Type B pancreatic cell (in vitro differentiated cells): Measurements from ENCODE around the gene XRCC1. TPM values are rescaled to one million over a fixed set of nuclear protein-coding genes. Genes with fewer than 3 reads are reported as not detected.
"Not testable (repeated sequence)": the region's sequence is repeated elsewhere in the genome, so short reads cannot be mapped to it uniquely, and the experiment has no call there.

ENCODE experiments used
- DNase-seq: peaks from one replicate; pipeline ENCODE4 v3.0.0; 2021; ENCODE audit warnings: mixed read lengths; ENCODE audit not compliant: unreplicated experiment; ENCODE audit errors: extremely low spot score
- H3K27ac Mint-ChIP-seq: 2 replicates; pipeline ENCODE4 v1.8.0; 2021; ENCODE audit warnings: mild to moderate bottlenecking, mixed read lengths
- H3K27me3 Mint-ChIP-seq: 2 replicates; pipeline ENCODE4 v1.8.0; 2021; ENCODE audit warnings: mixed read lengths
- H3K36me3 Mint-ChIP-seq: 2 replicates; pipeline ENCODE4 v1.8.0; 2021; ENCODE audit warnings: mixed read lengths
- H3K4me1 Mint-ChIP-seq: one replicate; pipeline ENCODE4 v1.8.0; 2021; ENCODE audit warnings: mixed read lengths; ENCODE audit not compliant: unreplicated experiment
- H3K4me3 Mint-ChIP-seq: 2 replicates; pipeline ENCODE4 v1.8.0; 2021; ENCODE audit warnings: mild to moderate bottlenecking, mixed read lengths
- H3K9me3 Mint-ChIP-seq: 2 replicates; pipeline ENCODE4 v1.8.0; 2021; ENCODE audit warnings: mixed read lengths
- CTCF ChIP-seq: fragments of 200-600 bp; sonication (generic); conservative IDR thresholded peaks from 2 replicates; pipeline ENCODE4 v1.5.0; 2021; ENCODE audit warnings: antibody characterized with exemption, mild to moderate bottlenecking
- total RNA-seq: library from RNA; stranded (reverse); gene quantifications from 2 replicates; pipeline ENCODE4 v1.2.1, GENCODE V29; 2021; ENCODE audit warnings: low replicate concordance

XRCC1 gene
- total RNA-seq, 1 donor from 2014 or later: 63.7 TPM

- H3K4me1 Mint-ChIP-seq: no peaks in the 10 kb centered on the region
- H3K27me3 Mint-ChIP-seq: no peaks in the 10 kb centered on the region
- TF ChIP-seq CTCF: no peak
- DNase-seq: no peak
- no peak overlapping the region for H3K27ac Mint-ChIP-seq
- peaks cover 17% of the 10 kb centered on the region for H3K36me3 Mint-ChIP-seq
- H3K9me3 Mint-ChIP-seq: no peaks in the 10 kb centered on the region
- no peak overlapping the region for H3K4me3 Mint-ChIP-seq
Observed at GRCh38 chr19:43551399-43552197, 23.7 kb downstream of the XRCC1 start.

- Mint-ChIP-seq H3K4me3 (no peak overlapping the region), H3K9me3 (no peaks in the 10 kb centered on the region), H3K27ac (no peak overlapping the region), H3K27me3 (no peaks in the 10 kb centered on the region), H3K36me3 (peaks cover 12% of the 10 kb centered on the region), H3K4me1 (no peaks in the 10 kb centered on the region)
- TF ChIP-seq CTCF: no peak
- no peak for DNase-seq
Observed at GRCh38 chr19:43548706-43549105, 26.6 kb downstream of the XRCC1 start.

- not testable (repeated sequence) for H3K4me1 Mint-ChIP-seq, DNase-seq, H3K27me3 Mint-ChIP-seq, H3K4me3 Mint-ChIP-seq, H3K9me3 Mint-ChIP-seq, H3K27ac Mint-ChIP-seq
- H3K36me3 Mint-ChIP-seq: peaks cover 12% of the 10 kb centered on the region
Observed at GRCh38 chr19:43547926-43548325, 27.4 kb downstream of the XRCC1 start.

- Mint-ChIP-seq H3K27ac (no peak overlapping the region), H3K4me1 (no peaks in the 10 kb centered on the region), H3K4me3 (no peak overlapping the region), H3K27me3 (no peaks in the 10 kb centered on the region), H3K9me3 (no peaks in the 10 kb centered on the region), H3K36me3 (peaks cover 15% of the 10 kb centered on the region)
- no peak for DNase-seq
- no peak for TF ChIP-seq CTCF
Observed at GRCh38 chr19:43546581-43546980, 28.7 kb downstream of the XRCC1 start.

- no peak overlapping the region for H3K27ac Mint-ChIP-seq
- DNase-seq: no peak
- no peak overlapping the region for H3K4me3 Mint-ChIP-seq
- H3K27me3 Mint-ChIP-seq: no peaks in the 10 kb centered on the region
- no peaks in the 10 kb centered on the region for H3K9me3 Mint-ChIP-seq
- H3K36me3 Mint-ChIP-seq: peaks cover 18% of the 10 kb centered on the region
- no peaks in the 10 kb centered on the region for H3K4me1 Mint-ChIP-seq
- TF ChIP-seq CTCF: no peak
Observed at GRCh38 chr19:43545981-43546380, 29.3 kb downstream of the XRCC1 start.

- no peaks in the 10 kb centered on the region for H3K4me1 Mint-ChIP-seq
- H3K27me3 Mint-ChIP-seq: no peaks in the 10 kb centered on the region
- no peak for TF ChIP-seq CTCF
- no peak overlapping the region for H3K27ac Mint-ChIP-seq
- H3K4me3 Mint-ChIP-seq: no peak overlapping the region
- H3K9me3 Mint-ChIP-seq: no peaks in the 10 kb centered on the region
- no peak for DNase-seq
- H3K36me3 Mint-ChIP-seq: peaks cover 18% of the 10 kb centered on the region
Observed at GRCh38 chr19:43545276-43545675, 30.1 kb downstream of the XRCC1 start.
